ENCODE measurements around the gene WFDC1. TPM values are rescaled to one million over a fixed set of nuclear protein-coding genes. Genes with fewer than 3 reads are reported as not detected.

Gene WFDC1
- total and polyA plus RNA-seq, 10 of the 15 experiments (the other 5 are each of a cell fraction or from before 2014, with no cell fraction given) = not detected

- ChIA-PET POLR2A (no interaction called here), CTCF (no interaction called here), RAD21 (ENCODE audit: unreplicated experiment) (no interaction called here), SMC1A (ENCODE audit: uncharacterized antibody, unreplicated experiment) (no interaction called here)
- ATAC-seq = no peak
- Histone ChIP-seq H3K36me3 (ENCODE audit: control insufficient read depth in 2 of 2, insufficient read depth in 2 of 2, low read length in 1 of 2) (no peaks in the 10 kb centered on the region), H3K27ac (ENCODE audit: control insufficient read depth, insufficient read depth) (no peak overlapping the region), H3K4me3 (no peak overlapping the region), H3K4me1 (ENCODE audit: control insufficient read depth, insufficient read depth, low read length) (no peaks in the 10 kb centered on the region), H4K20me1 (ENCODE audit: control insufficient read depth, insufficient read depth) (no peaks in the 10 kb centered on the region), H3K79me2 (ENCODE audit: control insufficient read depth, insufficient read depth, low read length) (no peaks in the 10 kb centered on the region), H3K9ac (ENCODE audit: control insufficient read depth, insufficient read depth, low read length) (no peak overlapping the region), H3K9me3 (replicated peaks; ENCODE audit: control insufficient read depth, insufficient read depth, low read length) (no peaks in the 10 kb centered on the region), H3K27me3 (replicated peaks in 1 of 2; ENCODE audit: control insufficient read depth in 2 of 2, insufficient read depth in 2 of 2, low read length in 1 of 2) (no peaks in the 10 kb centered on the region; a peak in 2 of 4 replicates), H3K4me2 (ENCODE audit: control insufficient read depth, insufficient read depth) (no peak overlapping the region), H2AFZ (ENCODE audit: control insufficient read depth, low read depth, low read length) (no peak overlapping the region)
- intact Hi-C loops (cut with micrococcal nuclease; ENCODE audit: unreplicated experiment) = loop anchor here (5.0 to 10.0 kb wide), 2 partner anchors 219 to 352 kb away; partner anchors contain the start of gene OSGIN1
- BruUV-seq (replicated peaks) = no TSS peak
- DNase-seq (ENCODE audit: low read depth, low spot score) = no peak
- 13% methylated on average over 3 of the region's 3 CpGs for WGBS (ENCODE audit: insufficient coverage, insufficient replicate concordance, low lambda C conversion rate, missing lambda C conversion rate)
- FAIRE-seq = no peak
- TF ChIP-seq IRF4 (IDR thresholded peaks at IDR 0.05; ENCODE audit: low read depth, low read length) (no peak), CEBPZ (IDR thresholded peaks at IDR 0.05; ENCODE audit: low read depth, low read length) (no peak)
- in situ Hi-C loops (cut with MboI) = no loop called here
Measured at GRCh38 chr16:84306564-84306963, 11.9 kb downstream of the WFDC1 start.
